ENCODE measurements around the gene MEN1. TPM values are rescaled to one million over a fixed set of nuclear protein-coding genes. Genes with fewer than 3 reads are reported as not detected.

MEN1 gene
- total RNA-seq (31.3 TPM), polyA plus RNA-seq (10 to 100 TPM; 20.9 to 26.1 (median 24.5) TPM)

DNA sequence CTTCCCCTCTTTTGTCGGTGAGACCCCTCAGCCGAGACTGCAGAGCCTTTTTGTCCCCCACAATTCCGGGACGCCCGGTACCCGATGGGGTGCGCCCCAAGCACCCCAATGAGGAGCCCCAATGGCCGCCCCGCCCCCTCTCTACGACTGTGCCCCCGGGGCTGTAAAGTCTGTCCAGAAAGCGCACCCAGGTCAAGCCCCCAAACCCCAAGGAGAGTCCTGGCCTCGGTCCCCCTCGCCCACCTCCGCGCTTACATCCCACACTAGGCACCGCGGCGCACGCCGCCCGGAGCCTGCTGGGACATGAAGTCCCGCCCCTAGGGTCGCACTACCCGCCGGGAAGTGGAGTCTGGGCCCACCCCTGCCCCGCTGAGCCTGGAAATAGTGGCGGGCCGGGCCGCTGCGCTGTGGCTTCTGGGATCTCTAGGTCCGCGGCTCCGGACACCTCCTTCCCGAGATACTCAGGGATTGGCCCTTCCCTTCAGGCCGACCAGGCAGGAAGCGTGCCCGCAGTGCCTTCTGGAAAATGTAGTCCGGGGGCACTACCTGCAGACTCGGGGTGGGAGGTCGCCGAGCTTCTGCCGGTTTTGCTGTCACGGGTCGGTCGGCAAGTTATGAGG is at the start of gene MEN1:
Gene MEN1, minus strand, starts transcription at position 281 of the 620 bp plus-strand sequence. CDS start 442 bp downstream, outside the sequence.
- no peaks in the 10 kb centered on the region for H3K9me3 ChIP-seq (ENCODE audit: control insufficient read depth in 2 of 2, low read length in 2 of 2)
- Mint-ChIP-seq H3K36me3 (peaks cover 13% of the 10 kb centered on the region), H3K9me3 (peaks cover 0 to 1% (median 0%) of the 10 kb centered on the region in 7 donors), H3K4me3 (peak within 1 kb of the TSS; percentile 93 to 98 (median 96)), H3K27me3 (peaks cover 5% of the 10 kb centered on the region), H3K4me1 (peaks cover 6 to 31% (median 10%) of the 10 kb centered on the region in 4 donors), H3K27ac (peak within 1 kb of the TSS; percentile 87 to 95 (median 93))
- DNase-seq (peak; percentile 69 to 89 (median 82)), ATAC-seq (ENCODE audit: low read depth in 2 of 2) (peak; percentile 84 to 85)
- no peaks in the 10 kb centered on the region for H3K27me3 ChIP-seq (ENCODE audit: control insufficient read depth, insufficient read depth, low read length)
- H3K36me3 ChIP-seq (ENCODE audit: control insufficient read depth, insufficient read depth, low read length), result peaks cover 7% of the 10 kb centered on the region
- peaks cover 19% of the 10 kb centered on the region for H3K4me1 ChIP-seq (ENCODE audit: control insufficient read depth, insufficient read depth, low read length, poor library complexity, severe bottlenecking)
- H3K27ac ChIP-seq (ENCODE audit: insufficient read depth, low read length, poor library complexity, severe bottlenecking), result peak within 1 kb of the TSS; percentile 88
- H3K4me3 ChIP-seq (ENCODE audit: low read depth, low read length), result peak within 1 kb of the TSS; percentile 70

- ATAC-seq (ENCODE audit: low read depth in 2 of 2), result peak; percentile 69 to 70
- Histone ChIP-seq H3K27ac (ENCODE audit: insufficient read depth, low read length, poor library complexity, severe bottlenecking) (peak overlapping the region; percentile 91), H3K27me3 (ENCODE audit: control insufficient read depth, insufficient read depth, low read length) (no peaks in the 10 kb centered on the region), H3K4me1 (ENCODE audit: control insufficient read depth, insufficient read depth, low read length, poor library complexity, severe bottlenecking) (peaks cover 100% of the 10 kb centered on the region), H3K4me3 (ENCODE audit: low read depth, low read length) (peak overlapping the region; percentile 57), H3K9me3 (ENCODE audit: control insufficient read depth in 2 of 2, low read length in 2 of 2) (no peaks in the 10 kb centered on the region), H3K36me3 (ENCODE audit: control insufficient read depth, insufficient read depth, low read length) (peaks cover 25% of the 10 kb centered on the region)
- Mint-ChIP-seq H3K36me3 (peaks cover 29% of the 10 kb centered on the region), H3K27ac (peak overlapping the region; percentile 96 to 100 (median 96)), H3K4me3 (peak overlapping the region; percentile 78 to 93 (median 88)), H3K27me3 (no peaks in the 10 kb centered on the region), H3K4me1 (peaks cover 10 to 95% (median 40%) of the 10 kb centered on the region in 4 donors), H3K9me3 (peaks cover 0 to 1% (median 0%) of the 10 kb centered on the region in 7 donors)
- peak; percentile 43 to 94 (median 81) for DNase-seq
These were observed 49.4 kb upstream of the MEN1 start for GRCh38 chr11:64859542-64860414.

GRCh38 chr11:64858467-64859263 is 48.3 kb upstream of the MEN1 start:
- Histone ChIP-seq H3K9me3 (ENCODE audit: control insufficient read depth in 2 of 2, low read length in 2 of 2) (no peaks in the 10 kb centered on the region), H3K27ac (ENCODE audit: insufficient read depth, low read length, poor library complexity, severe bottlenecking) (peak overlapping the region; percentile 91), H3K4me3 (ENCODE audit: low read depth, low read length) (peak overlapping the region; percentile 57), H3K4me1 (ENCODE audit: control insufficient read depth, insufficient read depth, low read length, poor library complexity, severe bottlenecking) (peaks cover 100% of the 10 kb centered on the region), H3K36me3 (ENCODE audit: control insufficient read depth, insufficient read depth, low read length) (peaks cover 36% of the 10 kb centered on the region), H3K27me3 (ENCODE audit: control insufficient read depth, insufficient read depth, low read length) (no peaks in the 10 kb centered on the region)
- peak overlapping the region; percentile 96 to 100 (median 96) for H3K27ac Mint-ChIP-seq
- H3K4me1 Mint-ChIP-seq, result peaks cover 10 to 95% (median 43%) of the 10 kb centered on the region in 4 donors
- ATAC-seq (ENCODE audit: low read depth in 2 of 2) (peak; percentile 67 to 69), DNase-seq (peak; percentile 50 to 90 (median 71))
- H3K36me3 Mint-ChIP-seq, result peaks cover 29% of the 10 kb centered on the region
- no peaks in the 10 kb centered on the region for H3K27me3 Mint-ChIP-seq
- H3K4me3 Mint-ChIP-seq, result peak overlapping the region; percentile 78 to 93 (median 88)
- H3K9me3 Mint-ChIP-seq, result peaks cover 0 to 1% (median 0%) of the 10 kb centered on the region in 7 donors

GRCh38 chr11:64857485-64857884 is 47.1 kb upstream of the MEN1 start:
- H3K36me3 Mint-ChIP-seq, result peaks cover 32% of the 10 kb centered on the region
- H3K27ac Mint-ChIP-seq, result peak overlapping the region; percentile 58 to 100 (median 76)
- H3K4me1 Mint-ChIP-seq, result peaks cover 10 to 95% (median 46%) of the 10 kb centered on the region in 4 donors
- Histone ChIP-seq H3K36me3 (ENCODE audit: control insufficient read depth, insufficient read depth, low read length) (peaks cover 37% of the 10 kb centered on the region), H3K27ac (ENCODE audit: insufficient read depth, low read length, poor library complexity, severe bottlenecking) (peak overlapping the region; percentile 91), H3K4me3 (ENCODE audit: low read depth, low read length) (no peak overlapping the region), H3K4me1 (ENCODE audit: control insufficient read depth, insufficient read depth, low read length, poor library complexity, severe bottlenecking) (peaks cover 100% of the 10 kb centered on the region), H3K27me3 (ENCODE audit: control insufficient read depth, insufficient read depth, low read length) (no peaks in the 10 kb centered on the region), H3K9me3 (ENCODE audit: control insufficient read depth in 2 of 2, low read length in 2 of 2) (no peaks in the 10 kb centered on the region)
- peak overlapping the region in 3 of 4 donors; percentile 56 to 80 (median 71) for H3K4me3 Mint-ChIP-seq
- peaks cover 0 to 1% (median 0%) of the 10 kb centered on the region in 7 donors for H3K9me3 Mint-ChIP-seq
- ATAC-seq (ENCODE audit: low read depth in 2 of 2), result no peak
- DNase-seq, result no peak
- H3K27me3 Mint-ChIP-seq, result no peaks in the 10 kb centered on the region

DNA sequence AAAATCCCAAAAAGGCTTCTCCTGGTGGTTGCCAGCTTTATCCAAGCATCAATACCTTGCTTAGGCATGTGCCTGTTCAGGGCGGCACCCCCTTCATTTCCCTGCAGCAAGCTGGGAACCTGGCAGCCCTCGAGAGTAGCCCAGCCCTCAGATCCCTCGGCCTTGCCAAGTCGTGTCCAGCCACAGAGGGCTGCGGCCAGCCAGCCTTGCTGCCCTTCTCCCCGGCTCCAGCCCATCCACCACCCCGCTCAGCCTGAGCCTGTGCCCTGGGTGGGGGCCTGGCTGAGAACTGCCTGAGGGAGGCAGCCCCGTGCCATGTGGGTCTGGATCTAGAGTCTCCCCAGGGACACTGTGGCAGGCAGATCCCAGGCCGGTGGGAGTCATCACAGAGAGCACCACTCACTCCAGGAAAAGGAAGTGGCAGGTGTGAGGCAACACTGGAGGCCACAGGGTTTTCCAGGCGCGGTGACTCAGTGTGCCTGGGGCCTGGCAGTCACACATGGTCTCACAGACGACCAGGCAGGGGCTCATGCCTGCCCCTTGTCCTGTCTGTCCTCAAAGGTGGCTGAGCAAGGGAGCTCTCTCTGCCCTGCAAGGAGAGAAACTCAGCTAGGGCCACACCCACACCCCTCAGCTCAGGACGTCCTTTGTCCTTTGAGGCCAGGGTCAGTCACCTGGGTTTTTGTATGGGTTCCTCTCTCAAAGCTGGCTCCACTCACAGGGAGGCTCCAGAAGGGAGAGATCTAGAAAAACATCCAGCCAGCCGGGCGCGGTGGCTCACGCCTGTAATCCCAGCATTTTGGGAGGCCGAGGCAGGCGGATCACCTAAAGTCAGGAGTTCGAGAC is 46.3 kb upstream of the MEN1 start:
- H3K9me3 ChIP-seq (ENCODE audit: control insufficient read depth in 2 of 2, low read length in 2 of 2), result no peaks in the 10 kb centered on the region
- Mint-ChIP-seq H3K4me1 (peaks cover 6 to 96% (median 47%) of the 10 kb centered on the region in 4 donors), H3K4me3 (peak overlapping the region; percentile 7 to 77 (median 66)), H3K27me3 (no peaks in the 10 kb centered on the region), H3K36me3 (peaks cover 28% of the 10 kb centered on the region), H3K9me3 (peaks cover 0 to 1% (median 0%) of the 10 kb centered on the region in 7 donors), H3K27ac (peak overlapping the region; percentile 84 to 95 (median 93))
- no peak overlapping the region for H3K4me3 ChIP-seq (ENCODE audit: low read depth, low read length)
- ATAC-seq (ENCODE audit: low read depth in 2 of 2) (no peak), DNase-seq (peak in 1 of 3 donors; percentile 34)
- peak overlapping the region; percentile 91 for H3K27ac ChIP-seq (ENCODE audit: insufficient read depth, low read length, poor library complexity, severe bottlenecking)
- peaks cover 100% of the 10 kb centered on the region for H3K4me1 ChIP-seq (ENCODE audit: control insufficient read depth, insufficient read depth, low read length, poor library complexity, severe bottlenecking)
- peaks cover 37% of the 10 kb centered on the region for H3K36me3 ChIP-seq (ENCODE audit: control insufficient read depth, insufficient read depth, low read length)
- H3K27me3 ChIP-seq (ENCODE audit: control insufficient read depth, insufficient read depth, low read length), result no peaks in the 10 kb centered on the region

DNA sequence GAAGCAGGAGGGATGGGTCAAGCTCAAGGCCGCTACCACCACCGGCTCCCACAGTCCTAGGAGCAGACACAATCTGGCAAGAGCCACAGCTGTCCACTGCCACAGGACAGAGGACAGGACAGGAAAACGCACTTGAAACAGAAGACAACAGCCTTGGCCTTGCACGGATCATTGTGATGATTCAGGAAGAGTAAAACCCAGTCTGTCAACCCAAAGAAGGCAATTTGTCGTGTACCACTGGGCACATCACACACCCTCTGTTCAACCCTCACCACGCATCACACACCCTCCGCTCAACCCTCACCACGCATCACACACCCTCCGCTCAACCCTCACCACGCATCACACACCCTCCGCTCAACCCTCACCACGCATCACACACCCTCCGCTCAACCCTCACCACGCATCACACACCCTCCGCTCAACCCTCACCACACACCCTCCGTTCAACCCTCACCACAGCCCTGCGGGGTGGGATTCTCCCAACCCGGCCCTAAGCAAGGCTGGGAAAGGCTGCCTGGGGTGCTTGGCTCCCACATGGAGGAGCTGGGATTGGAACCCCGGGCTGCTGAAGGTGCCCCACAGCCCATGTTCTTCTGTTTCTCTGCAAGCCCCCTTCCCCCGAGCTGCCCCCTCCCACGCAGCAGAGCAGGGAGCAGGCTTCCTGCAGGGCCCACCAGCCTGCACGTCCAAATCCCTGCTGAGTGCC is 45.4 kb upstream of the MEN1 start:
- H3K4me1 ChIP-seq (ENCODE audit: control insufficient read depth, insufficient read depth, low read length, poor library complexity, severe bottlenecking), result peaks cover 100% of the 10 kb centered on the region
- H3K4me3 ChIP-seq (ENCODE audit: low read depth, low read length), result peak overlapping the region; percentile 21
- peak overlapping the region; percentile 39 to 77 (median 76) for H3K4me3 Mint-ChIP-seq
- H3K27me3 Mint-ChIP-seq, result no peaks in the 10 kb centered on the region
- H3K36me3 ChIP-seq (ENCODE audit: control insufficient read depth, insufficient read depth, low read length), result peaks cover 37% of the 10 kb centered on the region
- H3K9me3 Mint-ChIP-seq, result peaks cover 0 to 1% (median 0%) of the 10 kb centered on the region in 7 donors
- H3K36me3 Mint-ChIP-seq, result peaks cover 25% of the 10 kb centered on the region
- no peaks in the 10 kb centered on the region for H3K9me3 ChIP-seq (ENCODE audit: control insufficient read depth in 2 of 2, low read length in 2 of 2)
- ATAC-seq (ENCODE audit: low read depth in 2 of 2), result no peak
- H3K27ac Mint-ChIP-seq, result peak overlapping the region; percentile 84 to 95 (median 93)
- H3K27me3 ChIP-seq (ENCODE audit: control insufficient read depth, insufficient read depth, low read length), result no peaks in the 10 kb centered on the region
- H3K4me1 Mint-ChIP-seq, result peaks cover 6 to 96% (median 47%) of the 10 kb centered on the region in 4 donors
- H3K27ac ChIP-seq (ENCODE audit: insufficient read depth, low read length, poor library complexity, severe bottlenecking), result peak overlapping the region; percentile 91
- no peak for DNase-seq

Data from CD4-positive, CD25-positive, alpha-beta regulatory T cell (primary cell).